Stimulated activated CD4-positive, alpha-beta T cell treated with anti-CD3 and anti-CD28 coated beads, Interleukin-4, amount 100 ng/mL, for 4 hours (primary cell): ENCODE data around the gene COQ2.

Experiments
- DNase-seq, 2 experiments: peaks; one replicate each; pipeline ENCODE4 v3.0.0-alpha.2; 2020

Gene COQ2

GRCh38 chr4:83214079-83214478 lies 70.5 kb downstream of the COQ2 start:
- DNase-seq = no peak
